GM21529 (cell line): ENCODE measurements around the gene KRTAP19-1.

Experiments used
- ATAC-seq: cut with Tn5 transposase; IDR thresholded peaks from one replicate; pipeline ENCODE4 v1.9.1; 2021; ENCODE audit not compliant: unreplicated experiment

Gene KRTAP19-1

DNA sequence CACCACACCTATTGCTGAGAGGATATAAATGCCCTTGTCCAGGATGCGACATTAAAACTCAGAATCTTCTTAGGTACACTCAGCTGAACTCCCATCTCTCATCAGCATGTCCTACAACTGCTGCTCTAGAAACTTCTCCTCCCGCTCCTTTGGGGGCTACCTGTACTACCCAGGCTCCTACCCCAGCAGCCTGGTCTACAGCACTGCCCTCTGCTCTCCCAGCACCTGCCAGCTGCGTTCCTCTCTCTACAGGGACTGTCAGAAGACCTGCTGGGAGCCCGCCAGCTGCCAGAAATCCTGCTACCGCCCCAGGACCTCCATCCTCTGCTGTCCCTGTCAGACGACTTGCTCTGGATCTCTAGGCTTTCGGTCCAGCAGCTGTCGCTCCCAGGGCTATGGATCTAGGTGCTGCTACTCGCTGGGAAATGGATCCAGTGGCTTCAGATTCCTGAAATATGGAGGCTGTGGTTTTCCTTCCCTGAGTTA lies 50.0 kb downstream of the KRTAP19-1 start, which contains the start of gene KRTAP13-4:
Gene KRTAP13-4, plus strand, starts transcription at position 51 of the 486 bp plus-strand sequence. Its CDS starts 56 bp downstream, at position 107.
- no peak for ATAC-seq
